Stomach (tissue), 9 donors: ENCODE results near the gene RPL36AL. TPM values are rescaled to one million over a fixed set of nuclear protein-coding genes. Genes with fewer than 3 reads are reported as not detected.
A peak's percentile ranks its signal among the peaks of the same experiment; 100 is the strongest.
"Not testable (repeated sequence)": the region's sequence is repeated elsewhere in the genome, so short reads cannot be mapped to it uniquely, and the experiment has no call there.

Experiments
- DNase-seq, 2 donors: peaks; one replicate each; pipeline versions ENCODE4 v3.0.0 to v3.0.0-alpha.2; 2013 to 2019
- H3K27ac ChIP-seq, 5 donors: fragments of 200-600 bp in 4 of 5; sonication (generic) in 4 of 5; one replicate each; pipeline ENCODE4 v1.5.1; 2013 to 2019; ENCODE audit warnings: mild to moderate bottlenecking in 1 of 5, moderate library complexity in 1 of 5
- H3K27me3 ChIP-seq, 3 donors: fragments of 200-600 bp; sonication (generic); one replicate each; pipeline ENCODE4 v1.5.1; 2017 to 2019; ENCODE audit warnings: mixed run types in 1 of 3
- H3K36me3 ChIP-seq, 4 donors: fragments of 200-600 bp; sonication (generic); 1 replicate in 3 of 4; 2 replicates in 1 of 4; pipeline ENCODE4 v1.5.1; 2016 to 2019
- H3K4me1 ChIP-seq, 4 donors: fragments of 200-600 bp; sonication (generic); one replicate each; pipeline ENCODE4 v1.5.1; 2016 to 2019
- H3K4me3 ChIP-seq, 4 donors: fragments of 200-600 bp; sonication (generic) in 3 of 4; one replicate each; pipeline ENCODE4 v1.5.1; 2016 to 2019; ENCODE audit warnings: mild to moderate bottlenecking in 1 of 4
- H3K9me3 ChIP-seq, 4 donors: fragments of 200-600 bp; sonication (generic); one replicate each; pipeline ENCODE4 v1.5.1; 2016 to 2019
- CTCF ChIP-seq, 7 experiments: fragments of 450-650 bp in 4 of 7; fragments of 200-600 bp in 3 of 7; sonication (generic) in 3 of 7; IDR thresholded peaks; one replicate each; pipeline ENCODE4 v1.5.1; 2016 to 2019; ENCODE audit warnings: antibody characterized with exemption in 7 of 7, control low read depth in 2 of 7, mild to moderate bottlenecking in 1 of 7
- EP300 ChIP-seq: sonication (generic); formaldehyde crosslinking; IDR thresholded peaks from one replicate; pipeline ENCODE4 v1.6.1; 2017; ENCODE audit warnings: antibody characterized with exemption
- POLR2A ChIP-seq, 4 donors: fragments of 450-650 bp; IDR thresholded peaks; one replicate each; pipeline ENCODE4 v1.6.1; 2016; ENCODE audit warnings: antibody characterized with exemption in 4 of 4, control low read depth in 2 of 4, mild to moderate bottlenecking in 1 of 4, moderate library complexity in 1 of 4
- POLR2AphosphoS5 ChIP-seq, 3 donors: sonication (generic); formaldehyde crosslinking; IDR thresholded peaks; one replicate each; pipeline ENCODE4 v1.6.1; 2016; ENCODE audit warnings: antibody characterized with exemption in 3 of 3
- WGBS, 5 donors: extraction: QIAGEN DNeasy Blood & Tissue Kit in 3 of 5; methylation state at CpG; one replicate each; pipeline versions ENCODE4 v1.1.5 to v1.1.7; 2013 to 2018; 5-methylcytosine and 5-hydroxymethylcytosine counted together
- intact Hi-C: fragments of 100-400 bp; cut with DNase I; formaldehyde crosslinking; loops from one replicate; pipeline ENCODE4 v1.15.1; 2023; ENCODE audit warnings: low total_unique reads
- polyA plus RNA-seq, 3 donors: library from polyadenylated mRNA; stranded (reverse); fragments of 200-250 nt; gene quantifications; one replicate each; pipeline ENCODE4 v1.2.3, GENCODE V29; 2013
- total RNA-seq, 5 donors: library from RNA; depleted of rRNA; stranded (reverse); fragments of >200 nt; gene quantifications; one replicate each; pipeline versions ENCODE4 v1.1.0 to v1.2.3, GENCODE V29; 2014 to 2016
- donor health status: healthy with polysubstance abuse.
- donor health status: Bipolar disorder and iron deficiency.
- donor health status: healthy.

Gene RPL36AL
- total and polyA plus RNA-seq, 8 donors: 72.4 to 989 (median 195) TPM

- no peak for DNase-seq
- H3K27ac ChIP-seq: peak overlapping the region in 4 of 5 donors; percentile 92 to 96 (median 94)
- peaks cover 25 to 68% (median 48%) of the 10 kb centered on the region in 4 donors for H3K4me1 ChIP-seq
- WGBS, 5 donors: 12 to 55% (median 25%) methylated on average over 3 of the region's 3 CpGs
- TF ChIP-seq EP300 (no peak), POLR2AphosphoS5 (IDR thresholded peaks at IDR 0.05) (no peak), POLR2A (IDR thresholded peaks at IDR 0.05) (no peak), CTCF (IDR thresholded peaks at IDR 0.05) (no peak)
- no peaks in the 10 kb centered on the region for H3K9me3 ChIP-seq
- no peaks in the 10 kb centered on the region for H3K27me3 ChIP-seq
- H3K4me3 ChIP-seq: peak overlapping the region; percentile 86 to 97 (median 91)
- peaks cover 8 to 30% (median 26%) of the 10 kb centered on the region in 4 donors for H3K36me3 ChIP-seq
- intact Hi-C loops: no loop called here
Observed at GRCh38 chr14:49622022-49622607, 1.7 kb upstream of the RPL36AL start.

GRCh38 chr14:49621114-49621881, 872 bp upstream of the RPL36AL start:
- no peak for TF ChIP-seq POLR2AphosphoS5 (IDR thresholded peaks at IDR 0.05)
- no peak for TF ChIP-seq EP300
- TF ChIP-seq POLR2A (IDR thresholded peaks at IDR 0.05): no peak
- TF ChIP-seq CTCF (IDR thresholded peaks at IDR 0.05): no peak
- peaks cover 25 to 70% (median 49%) of the 10 kb centered on the region in 4 donors for H3K4me1 ChIP-seq
- DNase-seq: peak; percentile 63 to 88
- intact Hi-C loops: no loop called here
- peak overlapping the region; percentile 92 to 96 (median 95) for H3K27ac ChIP-seq
- peak overlapping the region; percentile 86 to 97 (median 91) for H3K4me3 ChIP-seq
- peaks cover 8 to 31% (median 25%) of the 10 kb centered on the region in 4 donors for H3K36me3 ChIP-seq
- no peaks in the 10 kb centered on the region for H3K27me3 ChIP-seq
- H3K9me3 ChIP-seq: no peaks in the 10 kb centered on the region
- 2 to 10% (median 2%) methylated on average over 13 to 65 of the region's 65 CpGs for WGBS, 5 donors

DNA sequence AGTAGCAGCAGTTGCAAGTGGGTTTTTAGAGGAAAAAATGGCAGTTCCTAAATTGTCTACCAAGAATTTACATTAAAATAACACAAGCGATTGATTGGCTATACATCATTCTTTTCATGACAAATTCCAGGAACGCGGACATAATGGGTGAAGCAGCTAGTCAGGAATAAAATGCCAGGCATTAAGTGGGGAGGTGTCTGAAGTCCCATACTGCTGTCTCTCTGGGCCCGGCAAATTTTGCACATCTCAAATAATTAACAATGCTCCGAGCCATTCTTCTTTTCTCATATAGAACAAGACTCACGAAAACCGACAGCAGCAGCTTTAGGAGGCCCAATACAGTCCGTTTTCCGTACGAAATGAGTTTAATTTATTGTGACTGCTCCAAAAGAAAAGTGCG, 696 bp downstream of the RPL36AL start:
- Histone ChIP-seq H3K27ac (peak overlapping the region; percentile 92 to 96 (median 95)), H3K4me3 (peak overlapping the region; percentile 86 to 97 (median 91)), H3K4me1 (peaks cover 25 to 64% (median 49%) of the 10 kb centered on the region in 4 donors), H3K36me3 (peaks cover 8 to 27% (median 23%) of the 10 kb centered on the region in 4 donors), H3K9me3 (no peaks in the 10 kb centered on the region), H3K27me3 (no peaks in the 10 kb centered on the region)
- intact Hi-C loops: no loop called here
- no peak for DNase-seq
- WGBS, 5 donors: 0 to 1% (median 1%) methylated on average over 11 of the region's 11 CpGs
- TF ChIP-seq CTCF (IDR thresholded peaks at IDR 0.05): no peak
- no peak for TF ChIP-seq POLR2AphosphoS5 (IDR thresholded peaks at IDR 0.05)
- no peak for TF ChIP-seq EP300
- TF ChIP-seq POLR2A (IDR thresholded peaks at IDR 0.05): no peak

GRCh38 chr14:49619273-49619672, 1.2 kb downstream of the RPL36AL start:
- 33 to 55% (median 44%) methylated on average over 19 of the region's 19 CpGs for WGBS, 5 donors
- DNase-seq, intact Hi-C loops, H3K9me3 ChIP-seq, H3K27me3 ChIP-seq: not testable (repeated sequence)
- H3K4me1 ChIP-seq: peaks cover 25 to 61% (median 48%) of the 10 kb centered on the region in 4 donors
- peaks cover 8 to 27% (median 23%) of the 10 kb centered on the region in 4 donors for H3K36me3 ChIP-seq
- peak overlapping the region; percentile 86 to 97 (median 91) for H3K4me3 ChIP-seq
- H3K27ac ChIP-seq: peak overlapping the region; percentile 9 to 96 (median 95)
